ENCODE measurements around the gene ILF3. TPM values are rescaled to one million over a fixed set of nuclear protein-coding genes. Genes with fewer than 3 reads are reported as not detected.

ILF3 gene
- total and polyA plus RNA-seq, 2 donors from 2014 or later = 58.3 to 206 TPM

GRCh38 chr19:10727685-10728201 is 73.6 kb downstream of the ILF3 start:
- Histone ChIP-seq H3K4me1 (ENCODE audit: control insufficient read depth in 2 of 3, insufficient read depth in 2 of 3, low read depth in 1 of 3, low read length in 3 of 3) (peaks cover 0 to 37% (median 7%) of the 10 kb centered on the region in 3 donors), H3K9ac (ENCODE audit: low read length in 3 of 3) (no peak overlapping the region), H3K36me3 (ENCODE audit: control insufficient read depth in 2 of 3, insufficient read depth in 3 of 3, low read length in 3 of 3) (no peaks in the 10 kb centered on the region), H3K27me3 (ENCODE audit: control insufficient read depth, insufficient read depth, low read length) (no peaks in the 10 kb centered on the region), H3K27ac (ENCODE audit: low read depth in 2 of 2, low read length in 2 of 2) (peak overlapping the region; percentile 37 to 46), H3K9me3 (ENCODE audit: control insufficient read depth in 2 of 3, insufficient read depth in 1 of 3, low read length in 3 of 3) (no peaks in the 10 kb centered on the region), H3K4me3 (ENCODE audit: low read length in 3 of 3) (peak overlapping the region in 1 of 3 donors; percentile 8)
- FAIRE-seq (no peak), DNase-seq (no peak)
- TF ChIP-seq CTCF (IDR thresholded peaks at IDR 0.05; ENCODE audit: borderline replicate concordance, extremely low read depth, insufficient read depth) = no peak
- intact Hi-C loops (cut with DNase I) = no loop called here

GRCh38 chr19:10729411-10729810 is 75.3 kb downstream of the ILF3 start:
- no peak overlapping the region for H3K9ac ChIP-seq (ENCODE audit: low read length in 3 of 3)
- DNase-seq = no peak
- no peaks in the 10 kb centered on the region for H3K9me3 ChIP-seq (ENCODE audit: control insufficient read depth in 2 of 3, insufficient read depth in 1 of 3, low read length in 3 of 3)
- FAIRE-seq = no peak
- no peak for TF ChIP-seq CTCF (IDR thresholded peaks at IDR 0.05; ENCODE audit: borderline replicate concordance, extremely low read depth, insufficient read depth)
- intact Hi-C loops (cut with DNase I) = no loop called here
- H3K36me3 ChIP-seq (ENCODE audit: control insufficient read depth in 2 of 3, insufficient read depth in 3 of 3, low read length in 3 of 3) = no peaks in the 10 kb centered on the region
- peaks cover 0 to 35% (median 7%) of the 10 kb centered on the region in 3 donors for H3K4me1 ChIP-seq (ENCODE audit: control insufficient read depth in 2 of 3, insufficient read depth in 2 of 3, low read depth in 1 of 3, low read length in 3 of 3)
- H3K4me3 ChIP-seq (ENCODE audit: low read length in 3 of 3) = no peak overlapping the region
- peak overlapping the region in 1 of 2 donors; percentile 30 for H3K27ac ChIP-seq (ENCODE audit: low read depth in 2 of 2, low read length in 2 of 2)
- no peaks in the 10 kb centered on the region for H3K27me3 ChIP-seq (ENCODE audit: control insufficient read depth, insufficient read depth, low read length)

- H3K36me3 ChIP-seq (ENCODE audit: control insufficient read depth in 2 of 3, insufficient read depth in 3 of 3, low read length in 3 of 3) = no peaks in the 10 kb centered on the region
- intact Hi-C loops (cut with DNase I) = no loop called here
- no peak overlapping the region for H3K9ac ChIP-seq (ENCODE audit: low read length in 3 of 3)
- peak overlapping the region; percentile 41 to 57 for H3K27ac ChIP-seq (ENCODE audit: low read depth in 2 of 2, low read length in 2 of 2)
- no peak for TF ChIP-seq CTCF (IDR thresholded peaks at IDR 0.05; ENCODE audit: borderline replicate concordance, extremely low read depth, insufficient read depth)
- FAIRE-seq (no peak), DNase-seq (no peak)
- no peaks in the 10 kb centered on the region for H3K9me3 ChIP-seq (ENCODE audit: control insufficient read depth in 2 of 3, insufficient read depth in 1 of 3, low read length in 3 of 3)
- H3K27me3 ChIP-seq (ENCODE audit: control insufficient read depth, insufficient read depth, low read length) = no peaks in the 10 kb centered on the region
- H3K4me3 ChIP-seq (ENCODE audit: low read length in 3 of 3) = no peak overlapping the region
- H3K4me1 ChIP-seq (ENCODE audit: control insufficient read depth in 2 of 3, insufficient read depth in 2 of 3, low read depth in 1 of 3, low read length in 3 of 3) = peaks cover 0 to 27% (median 7%) of the 10 kb centered on the region in 3 donors
These were observed 76.8 kb downstream of the ILF3 start for GRCh38 chr19:10730932-10731331.

GRCh38 chr19:10735741-10736140 is 81.6 kb downstream of the ILF3 start:
- no peak for FAIRE-seq
- no peak for DNase-seq
- TF ChIP-seq CTCF (IDR thresholded peaks at IDR 0.05; ENCODE audit: borderline replicate concordance, extremely low read depth, insufficient read depth) = no peak
- peaks cover 0 to 9% (median 8%) of the 10 kb centered on the region in 3 donors for H3K4me1 ChIP-seq (ENCODE audit: control insufficient read depth in 2 of 3, insufficient read depth in 2 of 3, low read depth in 1 of 3, low read length in 3 of 3)
- intact Hi-C loops (cut with DNase I) = no loop called here
- no peak overlapping the region for H3K4me3 ChIP-seq (ENCODE audit: low read length in 3 of 3)
- peaks cover 0 to 4% (median 0%) of the 10 kb centered on the region in 3 donors for H3K36me3 ChIP-seq (ENCODE audit: control insufficient read depth in 2 of 3, insufficient read depth in 3 of 3, low read length in 3 of 3)
- no peak overlapping the region for H3K27ac ChIP-seq (ENCODE audit: low read depth in 2 of 2, low read length in 2 of 2)
- H3K9ac ChIP-seq (ENCODE audit: low read length in 3 of 3) = no peak overlapping the region
- H3K27me3 ChIP-seq (ENCODE audit: control insufficient read depth, insufficient read depth, low read length) = no peaks in the 10 kb centered on the region
- no peaks in the 10 kb centered on the region for H3K9me3 ChIP-seq (ENCODE audit: control insufficient read depth in 2 of 3, insufficient read depth in 1 of 3, low read length in 3 of 3)
